Skeletal muscle tissue (tissue), 4 donors: ENCODE measurements around the gene LAMC1. TPM values are rescaled to one million over a fixed set of nuclear protein-coding genes. Genes with fewer than 3 reads are reported as not detected.
A peak's percentile ranks its signal among the peaks of the same experiment; 100 is the strongest.

Experiments used
- H3K27ac ChIP-seq: one replicate; pipeline ENCODE4 v1.7.0; 2013; ENCODE audit warnings: mild to moderate bottlenecking, low read depth, low read length, inconsistent platforms
- H3K27me3 ChIP-seq, 3 donors: one replicate each; pipeline ENCODE4 v1.7.0; 2013; ENCODE audit warnings: low read length in 3 of 3; ENCODE audit not compliant: control insufficient read depth in 3 of 3, insufficient read depth in 3 of 3
- H3K36me3 ChIP-seq, 3 donors: one replicate each; pipeline ENCODE4 v1.7.0; 2013; ENCODE audit warnings: low read length in 3 of 3; ENCODE audit not compliant: control insufficient read depth in 3 of 3, insufficient read depth in 3 of 3
- H3K4me1 ChIP-seq, 3 donors: one replicate each; pipeline ENCODE4 v1.7.0; 2013; ENCODE audit warnings: low read length in 3 of 3, mild to moderate bottlenecking in 3 of 3; ENCODE audit not compliant: control insufficient read depth in 3 of 3, insufficient read depth in 3 of 3
- H3K4me3 ChIP-seq, 3 donors: one replicate each; pipeline ENCODE4 v1.7.0; 2013; ENCODE audit warnings: low read length in 3 of 3
- H3K9ac ChIP-seq, 3 donors: one replicate each; pipeline ENCODE4 v1.7.0; 2013; ENCODE audit warnings: low read length in 3 of 3, mild to moderate bottlenecking in 3 of 3, moderate library complexity in 2 of 3, low read depth in 1 of 3
- H3K9me3 ChIP-seq, 3 donors: one replicate each; pipeline ENCODE4 v1.7.0; 2013; ENCODE audit warnings: low read length in 3 of 3; ENCODE audit not compliant: control insufficient read depth in 3 of 3
- total RNA-seq: library from RNA; depleted of rRNA; stranded (reverse); fragments of >200 nt; gene quantifications from one replicate; pipeline ENCODE4 v1.2.3, GENCODE V29; 2014
- donor health status: Osteomylitis.

LAMC1 gene
- total RNA-seq, 1 donor from 2014 or later = 289 TPM

DNA sequence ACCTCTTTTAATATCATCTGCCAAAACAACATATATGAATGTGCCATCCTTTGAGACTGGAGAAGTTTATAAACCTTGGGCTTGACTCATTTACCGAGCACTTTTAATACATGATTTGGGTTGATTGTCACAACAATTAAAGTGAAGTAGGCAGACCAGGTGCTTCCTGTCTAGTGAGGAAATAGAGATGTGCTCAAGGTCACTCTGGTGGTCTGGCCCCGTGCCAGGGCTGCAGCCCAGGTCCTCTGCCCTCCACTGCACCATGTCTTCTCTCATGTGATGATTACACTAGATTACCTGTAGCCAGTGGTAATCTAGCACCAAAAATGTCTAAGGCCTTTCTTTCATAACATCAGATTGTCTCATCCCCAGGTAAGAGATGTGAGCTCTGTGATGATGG, 101.0 kb downstream of the LAMC1 start:
- peaks cover 63 to 78% (median 77%) of the 10 kb centered on the region in 3 donors for H3K36me3 ChIP-seq
- no peak overlapping the region for H3K27ac ChIP-seq
- H3K4me1 ChIP-seq = peaks cover 0 to 6% (median 4%) of the 10 kb centered on the region in 3 donors
- no peaks in the 10 kb centered on the region for H3K27me3 ChIP-seq
- no peak overlapping the region for H3K9ac ChIP-seq
- no peaks in the 10 kb centered on the region for H3K9me3 ChIP-seq
- H3K4me3 ChIP-seq = no peak overlapping the region

DNA sequence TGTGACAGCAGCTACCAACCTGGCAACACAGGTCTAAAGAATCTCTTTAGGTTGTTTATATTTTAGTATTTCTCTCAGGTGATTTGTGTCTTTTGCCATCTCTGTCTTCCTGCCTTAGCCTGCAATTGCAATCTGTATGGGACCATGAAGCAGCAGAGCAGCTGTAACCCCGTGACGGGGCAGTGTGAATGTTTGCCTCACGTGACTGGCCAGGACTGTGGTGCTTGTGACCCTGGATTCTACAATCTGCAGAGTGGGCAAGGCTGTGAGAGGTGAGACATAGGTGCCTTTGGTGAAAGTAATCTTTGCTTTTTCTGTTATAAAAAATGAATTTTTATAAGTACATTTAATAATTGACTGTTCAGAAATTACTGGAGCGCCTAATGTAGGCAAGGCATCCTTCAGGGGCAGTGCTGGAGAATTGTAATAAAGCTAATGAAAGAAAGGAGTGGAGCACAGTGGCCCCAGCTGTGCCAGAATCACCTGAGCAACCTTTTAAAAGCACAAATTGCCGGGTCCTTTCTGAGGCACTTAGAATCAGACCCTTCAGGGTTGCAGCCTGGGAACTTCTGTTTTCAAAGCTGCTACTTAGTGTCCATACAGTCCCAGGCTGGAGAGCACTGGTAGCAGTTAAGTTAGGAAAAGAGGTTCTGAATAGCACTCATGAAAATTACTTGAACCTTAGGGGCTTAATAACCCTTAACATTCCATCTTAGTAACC, 102.2 kb downstream of the LAMC1 start:
- Histone ChIP-seq H3K4me1 (peaks cover 3 to 6% (median 4%) of the 10 kb centered on the region in 3 donors), H3K36me3 (peaks cover 63 to 80% (median 78%) of the 10 kb centered on the region in 3 donors)

GRCh38 chr1:183126000-183126366, 102.8 kb downstream of the LAMC1 start:
- no peak overlapping the region for H3K4me3 ChIP-seq
- peak overlapping the region; percentile 15 for H3K27ac ChIP-seq
- no peak overlapping the region for H3K9ac ChIP-seq
- peaks cover 4 to 6% (median 4%) of the 10 kb centered on the region in 3 donors for H3K4me1 ChIP-seq
- peaks cover 63 to 82% (median 79%) of the 10 kb centered on the region in 3 donors for H3K36me3 ChIP-seq
- H3K27me3 ChIP-seq = no peaks in the 10 kb centered on the region
- H3K9me3 ChIP-seq = no peaks in the 10 kb centered on the region

More for the DNA sequence above, 102.2 kb downstream of the LAMC1 start:
- no peaks in the 10 kb centered on the region for H3K9me3 ChIP-seq
- peak overlapping the region; percentile 15 for H3K27ac ChIP-seq
- H3K27me3 ChIP-seq = no peaks in the 10 kb centered on the region
- H3K9ac ChIP-seq = no peak overlapping the region
- H3K4me3 ChIP-seq = no peak overlapping the region

GRCh38 chr1:183126528-183126927, 103.3 kb downstream of the LAMC1 start:
- Histone ChIP-seq H3K36me3 (peaks cover 63 to 84% (median 81%) of the 10 kb centered on the region in 3 donors), H3K27ac (no peak overlapping the region), H3K9ac (no peak overlapping the region), H3K27me3 (no peaks in the 10 kb centered on the region), H3K4me3 (no peak overlapping the region), H3K9me3 (no peaks in the 10 kb centered on the region), H3K4me1 (peaks cover 4 to 6% (median 4%) of the 10 kb centered on the region in 3 donors)

GRCh38 chr1:183129921-183130690, 106.9 kb downstream of the LAMC1 start:
- no peak overlapping the region for H3K4me3 ChIP-seq
- H3K27ac ChIP-seq = no peak overlapping the region
- no peaks in the 10 kb centered on the region for H3K9me3 ChIP-seq
- no peaks in the 10 kb centered on the region for H3K27me3 ChIP-seq
- H3K4me1 ChIP-seq = peaks cover 0 to 5% (median 4%) of the 10 kb centered on the region in 3 donors
- H3K9ac ChIP-seq = no peak overlapping the region
- peaks cover 53 to 77% (median 76%) of the 10 kb centered on the region in 3 donors for H3K36me3 ChIP-seq

DNA sequence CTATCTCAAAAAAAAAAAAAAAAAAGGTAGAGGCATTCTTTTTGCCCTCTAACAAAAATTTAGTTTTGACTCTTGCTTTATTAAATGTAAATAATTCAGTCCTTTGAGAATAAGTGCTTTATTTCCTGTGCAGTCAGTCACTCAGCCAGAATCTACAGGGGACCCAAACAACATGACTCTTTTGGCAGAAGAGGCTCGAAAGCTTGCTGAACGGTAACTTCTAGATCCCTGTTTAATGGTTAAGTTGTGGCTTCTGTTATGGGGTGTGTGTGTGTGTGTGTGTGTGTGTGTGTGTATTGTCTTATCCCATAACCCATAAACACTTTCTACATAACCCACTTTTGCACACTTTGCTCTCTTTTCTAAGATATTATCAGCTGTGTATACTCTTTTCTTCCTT, 107.9 kb downstream of the LAMC1 start:
- Histone ChIP-seq H3K27ac (no peak overlapping the region), H3K4me1 (peaks cover 0 to 4% (median under 1%) of the 10 kb centered on the region in 3 donors), H3K4me3 (no peak overlapping the region), H3K9ac (no peak overlapping the region), H3K9me3 (no peaks in the 10 kb centered on the region), H3K27me3 (no peaks in the 10 kb centered on the region), H3K36me3 (peaks cover 47 to 76% (median 75%) of the 10 kb centered on the region in 3 donors)

GRCh38 chr1:183135336-183135735, 112.1 kb downstream of the LAMC1 start:
- no peaks in the 10 kb centered on the region for H3K9me3 ChIP-seq
- no peaks in the 10 kb centered on the region for H3K27me3 ChIP-seq
- H3K4me1 ChIP-seq = peaks cover 0 to 3% (median 2%) of the 10 kb centered on the region in 3 donors
- H3K9ac ChIP-seq = no peak overlapping the region
- no peak overlapping the region for H3K27ac ChIP-seq
- no peak overlapping the region for H3K4me3 ChIP-seq
- peaks cover 33 to 64% (median 61%) of the 10 kb centered on the region in 3 donors for H3K36me3 ChIP-seq

DNA sequence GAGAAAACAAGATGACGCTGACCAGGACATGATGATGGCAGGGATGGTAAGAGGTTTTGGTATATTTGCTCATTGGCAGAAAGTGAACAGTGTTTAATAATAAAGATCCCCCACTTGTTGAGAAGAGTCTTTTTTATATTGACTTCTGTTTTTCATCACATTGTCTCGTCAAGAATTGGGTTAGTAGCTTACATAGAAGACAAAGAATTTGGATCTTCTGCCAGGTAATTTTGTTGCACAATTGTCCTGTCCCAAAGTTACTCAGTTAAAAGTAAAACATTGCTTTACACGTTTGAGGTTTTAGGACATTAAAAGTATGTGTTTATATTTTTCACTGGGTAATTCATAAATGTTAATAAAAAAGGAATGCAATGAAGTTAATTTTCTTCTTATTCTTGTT, 114.6 kb downstream of the LAMC1 start:
- H3K9me3 ChIP-seq = no peaks in the 10 kb centered on the region
- H3K4me3 ChIP-seq = no peak overlapping the region
- peaks cover 47 to 73% (median 67%) of the 10 kb centered on the region in 3 donors for H3K36me3 ChIP-seq
- no peak overlapping the region for H3K27ac ChIP-seq
- no peak overlapping the region for H3K9ac ChIP-seq
- no peaks in the 10 kb centered on the region for H3K27me3 ChIP-seq
- peaks cover 0 to 3% (median 0%) of the 10 kb centered on the region in 3 donors for H3K4me1 ChIP-seq

DNA sequence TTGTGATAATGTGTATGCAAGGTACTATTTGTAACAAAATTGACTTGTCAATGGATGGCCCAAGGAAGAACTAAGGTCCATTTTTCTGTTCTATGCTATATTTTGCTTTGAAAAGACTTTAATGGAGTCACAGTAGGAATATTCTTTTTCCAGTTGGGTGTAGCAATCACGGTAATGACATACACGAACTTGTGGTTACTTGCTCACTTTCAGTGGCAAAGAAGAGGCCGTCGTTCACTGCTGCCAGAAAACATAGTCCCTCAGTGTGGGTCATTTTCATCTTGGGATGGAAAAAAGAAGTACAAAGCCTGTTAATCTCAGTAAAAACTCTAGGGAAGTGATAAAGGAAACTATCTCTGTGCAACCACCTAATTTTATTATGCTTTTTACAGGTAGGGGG, 115.1 kb downstream of the LAMC1 start:
- H3K27me3 ChIP-seq = no peaks in the 10 kb centered on the region
- no peak overlapping the region for H3K9ac ChIP-seq
- H3K36me3 ChIP-seq = peaks cover 45 to 73% (median 68%) of the 10 kb centered on the region in 3 donors
- H3K27ac ChIP-seq = peak overlapping the region; percentile 49
- H3K4me1 ChIP-seq = peaks cover 0 to 6% (median 0%) of the 10 kb centered on the region in 3 donors
- H3K4me3 ChIP-seq = no peak overlapping the region
- H3K9me3 ChIP-seq = no peaks in the 10 kb centered on the region
